Esophagus squamous epithelium (tissue), 5 donors: Measurements from ENCODE around the gene TBX4. TPM values are rescaled to one million over a fixed set of nuclear protein-coding genes. Genes with fewer than 3 reads are reported as not detected.
A peak's percentile ranks its signal among the peaks of the same experiment; 100 is the strongest.

ENCODE experiments used
- DNase-seq: peaks from one replicate; lab custom pipeline; 2025; lab: John Stamatoyannopoulos, UW
- H3K27ac ChIP-seq, 4 donors: fragments of 200-600 bp; sonication (generic); one replicate each; pipeline ENCODE4 v1.5.1; 2016 to 2019; ENCODE audit warnings: mild to moderate bottlenecking in 1 of 4
- H3K27me3 ChIP-seq, 4 donors: fragments of 200-600 bp; sonication (generic); 1 replicate in 3 of 4; 2 replicates in 1 of 4; pipeline versions ENCODE4 v1.5.1 to v1.6.0; 2017 to 2021; ENCODE audit warnings: antibody characterized with exemption in 1 of 4
- H3K36me3 ChIP-seq, 3 donors: fragments of 200-600 bp; sonication (generic); one replicate each; pipeline ENCODE4 v1.5.1; 2016 to 2019
- H3K4me1 ChIP-seq, 3 donors: fragments of 200-600 bp; sonication (generic); one replicate each; pipeline ENCODE4 v1.5.1; 2017 to 2019
- H3K4me3 ChIP-seq, 4 donors: fragments of 200-600 bp; sonication (generic); 1 replicate in 3 of 4; 2 replicates in 1 of 4; pipeline ENCODE4 v1.5.1; 2016 to 2019; ENCODE audit warnings: mild to moderate bottlenecking in 2 of 4, moderate library complexity in 1 of 4
- H3K9me3 ChIP-seq, 3 donors: fragments of 200-600 bp; sonication (generic); one replicate each; pipeline ENCODE4 v1.5.1; 2016 to 2019
- POLR2A ChIP-seq, 4 donors: fragments of 450-650 bp; IDR thresholded peaks; one replicate each; pipeline ENCODE4 v1.6.1; 2017; ENCODE audit warnings: antibody characterized with exemption in 4 of 4, mild to moderate bottlenecking in 4 of 4, moderate library complexity in 3 of 4
- WGBS, 2 donors: methylation state at CpG; one replicate each; pipeline ENCODE4 v1.1.5; 2018; 5-methylcytosine and 5-hydroxymethylcytosine counted together
- intact Hi-C: fragments of 100-400 bp; cut with DNase I; formaldehyde crosslinking; loops from one replicate; pipeline ENCODE4 v1.15.0; 2022
- total RNA-seq, 4 donors: library from RNA; depleted of rRNA; stranded (reverse); fragments of >200 nt; gene quantifications; one replicate each; pipeline ENCODE4 v1.1.0, GENCODE V29; 2016
- TF ChIP-seq, protein P1 (sequence below), 6 experiments: fragments of 450-650 bp in 4 of 6; fragments of 200-600 bp in 2 of 6; sonication (generic) in 2 of 6; IDR thresholded peaks; one replicate each; pipeline ENCODE4 v1.5.1; 2016 to 2019; ENCODE audit warnings: antibody characterized with exemption in 6 of 6, mild to moderate bottlenecking in 4 of 6, moderate library complexity in 4 of 6
- donor health status: DM: yes; HTN: yes; CAD: no.

TBX4 gene
- total RNA-seq, 4 donors from 2014 or later: not detected

DNA sequence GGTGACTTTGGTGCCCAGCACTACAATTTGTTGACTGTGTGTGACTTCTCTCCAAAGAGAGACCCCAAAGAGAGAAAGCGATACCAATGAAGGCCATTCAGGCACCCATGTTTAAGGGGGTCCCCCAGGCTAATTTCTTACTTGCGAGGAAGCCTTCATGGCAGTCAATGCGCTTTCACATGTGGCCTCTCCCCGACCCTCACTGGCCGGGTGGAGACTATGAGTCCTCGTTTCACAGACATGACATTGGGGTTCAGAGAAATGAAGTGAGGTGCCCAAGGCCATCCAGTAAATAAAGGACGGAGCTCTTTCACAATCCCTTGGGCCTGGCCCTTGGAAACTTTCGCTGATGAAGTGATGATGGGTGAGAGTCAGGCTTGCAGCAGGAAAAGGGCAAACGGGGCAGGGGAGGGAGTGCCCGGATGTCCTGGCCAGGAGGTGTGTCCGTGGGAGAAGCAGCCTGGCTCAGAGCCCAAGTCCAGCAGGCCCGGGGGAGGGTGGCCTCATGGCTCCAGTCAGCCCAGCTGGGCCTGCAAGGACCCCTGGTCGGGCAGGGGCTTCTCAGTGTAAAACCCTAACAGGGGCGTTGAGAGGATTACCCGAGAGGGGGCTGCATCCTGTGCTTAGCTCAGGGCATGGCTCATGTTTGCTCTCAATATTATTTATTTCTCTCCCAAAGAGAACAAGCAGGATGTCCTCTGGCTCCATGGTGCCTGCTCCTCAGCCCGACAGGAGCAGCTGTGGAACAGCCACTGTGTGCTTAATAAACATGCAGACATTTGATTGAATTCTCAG lies 37.9 kb upstream of the TBX4 start:
- peak overlapping the region in 2 of 4 donors; percentile 35 to 91 for H3K27ac ChIP-seq
- intact Hi-C loops: loop anchor here (5.0 kb wide), 1 partner anchor 423 kb away; no protein-coding TSS in a partner anchor
- WGBS, 2 donors: 59 to 62% methylated on average over 8 to 13 of the region's 16 CpGs
- peaks cover 29 to 74% (median 33%) of the 10 kb centered on the region in 3 donors for H3K4me1 ChIP-seq
- no peak overlapping the region for H3K4me3 ChIP-seq
- no peaks in the 10 kb centered on the region for H3K36me3 ChIP-seq
- no peak for TF ChIP-seq POLR2A (IDR thresholded peaks at IDR 0.05)
- TF ChIP-seq, protein P1, sequence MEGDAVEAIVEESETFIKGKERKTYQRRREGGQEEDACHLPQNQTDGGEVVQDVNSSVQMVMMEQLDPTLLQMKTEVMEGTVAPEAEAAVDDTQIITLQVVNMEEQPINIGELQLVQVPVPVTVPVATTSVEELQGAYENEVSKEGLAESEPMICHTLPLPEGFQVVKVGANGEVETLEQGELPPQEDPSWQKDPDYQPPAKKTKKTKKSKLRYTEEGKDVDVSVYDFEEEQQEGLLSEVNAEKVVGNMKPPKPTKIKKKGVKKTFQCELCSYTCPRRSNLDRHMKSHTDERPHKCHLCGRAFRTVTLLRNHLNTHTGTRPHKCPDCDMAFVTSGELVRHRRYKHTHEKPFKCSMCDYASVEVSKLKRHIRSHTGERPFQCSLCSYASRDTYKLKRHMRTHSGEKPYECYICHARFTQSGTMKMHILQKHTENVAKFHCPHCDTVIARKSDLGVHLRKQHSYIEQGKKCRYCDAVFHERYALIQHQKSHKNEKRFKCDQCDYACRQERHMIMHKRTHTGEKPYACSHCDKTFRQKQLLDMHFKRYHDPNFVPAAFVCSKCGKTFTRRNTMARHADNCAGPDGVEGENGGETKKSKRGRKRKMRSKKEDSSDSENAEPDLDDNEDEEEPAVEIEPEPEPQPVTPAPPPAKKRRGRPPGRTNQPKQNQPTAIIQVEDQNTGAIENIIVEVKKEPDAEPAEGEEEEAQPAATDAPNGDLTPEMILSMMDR (IDR thresholded peaks at IDR 0.05): no peak
- no peaks in the 10 kb centered on the region for H3K9me3 ChIP-seq
- no peak for DNase-seq
- peaks cover 0 to 97% (median 0%) of the 10 kb centered on the region in 4 donors for H3K27me3 ChIP-seq

DNA sequence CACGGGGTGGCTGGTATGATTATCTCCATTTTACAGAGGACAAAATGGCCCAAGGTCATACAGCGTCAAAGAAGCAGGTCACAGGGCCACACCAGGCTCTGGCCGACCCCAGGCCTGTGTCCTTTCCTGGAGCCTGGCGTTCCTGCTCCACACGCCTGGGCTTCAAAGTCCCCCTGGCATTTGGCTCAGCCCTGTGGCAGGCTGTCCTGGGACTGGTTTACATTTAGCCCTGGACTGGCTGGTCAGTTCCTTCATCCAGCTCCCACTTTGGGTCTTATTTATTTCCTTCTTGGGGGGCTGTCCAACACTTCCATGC lies 37.3 kb upstream of the TBX4 start:
- Histone ChIP-seq H3K4me3 (no peak overlapping the region), H3K9me3 (no peaks in the 10 kb centered on the region), H3K27ac (peak overlapping the region in 2 of 4 donors; percentile 35 to 91), H3K36me3 (no peaks in the 10 kb centered on the region), H3K4me1 (peaks cover 29 to 69% (median 32%) of the 10 kb centered on the region in 3 donors), H3K27me3 (peaks cover 0 to 97% (median 0%) of the 10 kb centered on the region in 4 donors)
- TF ChIP-seq POLR2A (IDR thresholded peaks at IDR 0.05): no peak
- TF ChIP-seq, protein P1 (IDR thresholded peaks at IDR 0.05): no peak
- DNase-seq: no peak
- WGBS, 2 donors: 70 to 78% methylated on average over 4 to 5 of the region's 5 CpGs
- intact Hi-C loops: loop anchor here (5.0 kb wide), 1 partner anchor 422 kb away; no protein-coding TSS in a partner anchor

DNA sequence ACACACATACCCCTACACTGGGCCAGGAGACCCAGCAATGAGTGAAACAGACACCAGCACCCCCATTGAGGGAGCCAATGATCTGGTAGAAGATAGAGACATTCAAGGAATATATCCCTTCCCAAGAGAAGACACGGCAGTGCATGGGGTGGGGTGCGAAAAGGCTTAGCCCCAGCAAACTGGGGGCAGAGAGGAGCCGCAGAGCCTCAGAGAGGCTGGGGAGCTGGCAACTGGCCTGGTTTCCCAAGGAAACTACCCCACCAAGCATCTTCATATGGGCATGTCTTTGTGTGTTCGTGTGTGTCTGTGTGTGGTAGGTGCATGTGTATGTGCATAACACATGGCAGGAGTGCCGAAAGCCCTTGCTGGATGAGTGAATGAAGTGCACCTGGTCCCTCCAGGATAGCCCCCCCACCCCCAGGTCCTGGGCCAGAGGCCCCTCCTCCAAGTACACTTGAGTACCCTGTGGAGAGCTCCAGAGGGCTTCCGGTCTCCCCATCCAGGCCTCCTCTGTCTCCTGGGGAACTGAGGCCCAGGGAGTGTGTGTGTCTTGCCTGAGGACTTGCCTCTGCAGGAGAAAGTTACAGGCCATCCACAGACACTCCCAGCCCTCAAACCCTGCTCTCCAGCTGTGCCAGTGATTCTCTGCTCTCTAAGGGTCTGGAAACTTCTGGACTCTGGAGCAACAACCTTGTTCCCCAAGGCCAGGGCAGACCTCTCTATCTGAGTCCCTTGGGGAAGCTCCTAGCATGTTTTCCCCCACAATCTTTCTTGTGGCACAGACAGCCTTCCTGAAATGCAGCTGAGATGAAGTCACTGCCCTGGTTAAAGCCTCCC lies 36.6 kb upstream of the TBX4 start:
- whole genome bisulfite sequencing, 2 donors: 75 to 90% methylated on average over 2 to 4 of the region's 6 CpGs
- Histone ChIP-seq H3K4me1 (peaks cover 25 to 62% (median 29%) of the 10 kb centered on the region in 3 donors), H3K27ac (peak overlapping the region; percentile 39 to 91 (median 77))

DNA sequence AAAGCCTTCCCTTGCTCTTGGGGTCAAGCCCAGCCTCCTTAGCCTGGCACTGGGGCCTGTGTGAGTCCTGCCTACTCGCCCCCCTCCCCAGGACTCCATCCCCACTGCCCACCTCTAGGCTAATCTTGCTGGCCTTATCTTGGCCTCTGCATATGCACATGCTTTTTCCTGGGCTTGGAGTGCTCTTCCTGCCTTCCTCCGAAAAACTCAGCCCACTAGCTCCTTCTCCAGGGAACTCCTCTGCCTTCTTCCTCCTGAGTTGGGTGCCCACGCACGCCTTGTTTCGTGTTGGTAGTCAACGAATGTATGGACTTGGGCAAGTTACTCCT lies 36.0 kb upstream of the TBX4 start:
- Histone ChIP-seq H3K27me3 (peaks cover 0 to 97% (median 2%) of the 10 kb centered on the region in 4 donors), H3K27ac (peak overlapping the region; percentile 39 to 86 (median 68)), H3K4me1 (peaks cover 22 to 56% (median 24%) of the 10 kb centered on the region in 3 donors), H3K4me3 (peak overlapping the region in 1 of 4 donors; percentile 50), H3K9me3 (no peaks in the 10 kb centered on the region), H3K36me3 (no peaks in the 10 kb centered on the region)
- TF ChIP-seq, protein P1 (IDR thresholded peaks at IDR 0.05): no peak
- no peak for TF ChIP-seq POLR2A (IDR thresholded peaks at IDR 0.05)
- WGBS, 2 donors: 71 to 81% methylated on average over 2 to 6 of the region's 6 CpGs
- no peak for DNase-seq
- intact Hi-C loops: loop anchor here (2.0 kb wide), 1 partner anchor 135 kb away; no protein-coding TSS in a partner anchor

More for the DNA sequence above, 36.6 kb upstream of the TBX4 start:
- Histone ChIP-seq H3K27me3 (peaks cover 0 to 97% (median 2%) of the 10 kb centered on the region in 4 donors), H3K36me3 (no peaks in the 10 kb centered on the region), H3K9me3 (no peaks in the 10 kb centered on the region), H3K4me3 (no peak overlapping the region)
- no peak for DNase-seq
- intact Hi-C loops: loop anchor here (2.0 kb wide), 1 partner anchor 135 kb away; no protein-coding TSS in a partner anchor
- TF ChIP-seq, protein P1 (IDR thresholded peaks at IDR 0.05): no peak
- TF ChIP-seq POLR2A (IDR thresholded peaks at IDR 0.05): no peak
